CD4-positive, alpha-beta T cell treated with Interleukin-6 at 100 ng/mL for 8 hours (primary cell): Measurements from ENCODE around the gene RSBN1.
"Not testable (repeated sequence)": the region's sequence is repeated elsewhere in the genome, so short reads cannot be mapped to it uniquely, and the experiment has no call there.

ENCODE experiments used
- DNase-seq: peaks from one replicate; pipeline ENCODE4 v3.0.0-alpha.2; 2020; ENCODE audit warnings: mixed read lengths, low spot score

Gene RSBN1

GRCh38 chr1:113811888-113812660 lies at the start of gene RSBN1:
TSS of gene RSBN1 (minus strand) at chr1:113812476. CDS start at chr1:113812412, 64 bp downstream.
- DNase-seq: peak; percentile 99

- no peak for DNase-seq
These were observed 49.4 kb upstream of the RSBN1 start for GRCh38 chr1:113861641-113862040.

GRCh38 chr1:113860891-113861290 lies 48.6 kb upstream of the RSBN1 start:
- no peak for DNase-seq

GRCh38 chr1:113859478-113860175 lies 47.4 kb upstream of the RSBN1 start:
- no peak for DNase-seq

GRCh38 chr1:113858982-113859381 lies 46.7 kb upstream of the RSBN1 start:
- DNase-seq: no peak

- DNase-seq: no peak
These were observed 46.1 kb upstream of the RSBN1 start for GRCh38 chr1:113858418-113858817.

GRCh38 chr1:113857776-113858175 lies 45.5 kb upstream of the RSBN1 start:
- DNase-seq: no peak

- DNase-seq: no peak
These were observed 44.1 kb upstream of the RSBN1 start for GRCh38 chr1:113856401-113856790.

GRCh38 chr1:113855630-113856400 lies 43.5 kb upstream of the RSBN1 start:
- DNase-seq: no peak

- no peak for DNase-seq
These were observed 42.0 kb upstream of the RSBN1 start for GRCh38 chr1:113854234-113854633.

GRCh38 chr1:113852694-113853093 lies 40.4 kb upstream of the RSBN1 start:
- DNase-seq: not testable (repeated sequence)

GRCh38 chr1:113850127-113850796 lies 38.0 kb upstream of the RSBN1 start:
- DNase-seq: no peak

- DNase-seq: no peak
These were observed 36.8 kb upstream of the RSBN1 start for GRCh38 chr1:113849072-113849471.

GRCh38 chr1:113846391-113847035 lies 34.2 kb upstream of the RSBN1 start:
- no peak for DNase-seq

- no peak for DNase-seq
These were observed 24.3 kb upstream of the RSBN1 start for GRCh38 chr1:113836534-113836933.

- peak; percentile 50 for DNase-seq
These were observed 23.5 kb upstream of the RSBN1 start for GRCh38 chr1:113835686-113836290.

- DNase-seq: no peak
These were observed 22.4 kb upstream of the RSBN1 start for GRCh38 chr1:113834716-113835115.

- no peak for DNase-seq
These were observed 17.8 kb upstream of the RSBN1 start for GRCh38 chr1:113830039-113830438.

- no peak for DNase-seq
These were observed 9.6 kb upstream of the RSBN1 start for GRCh38 chr1:113821916-113822315.

GRCh38 chr1:113818578-113818977 lies 6.3 kb upstream of the RSBN1 start:
- no peak for DNase-seq

- DNase-seq: no peak
These were observed 942 bp upstream of the RSBN1 start for GRCh38 chr1:113813218-113813617.
